Cardiac fibroblast (primary cell): ENCODE results near the gene UFL1.

ENCODE experiments used
- DNase-seq, 2 donors: peaks; one replicate each; pipeline versions ENCODE4 v3.0.0 to v3.0.0-alpha.2; 2010; ENCODE audit warnings: low read depth in 2 of 2
- H3K4me3 ChIP-seq, 2 donors: replicated peaks in 1 of 2; 1 replicate in 1 of 2; 2 replicates in 1 of 2; pipeline ENCODE4 v1.5.1; 2011; ENCODE audit warnings: low read depth in 2 of 2, low read length in 2 of 2, mild to moderate bottlenecking in 2 of 2, moderate library complexity in 1 of 2
- CTCF ChIP-seq: IDR thresholded peaks from one replicate; pipeline ENCODE4 v1.5.1; 2011; ENCODE audit warnings: low read depth, mild to moderate bottlenecking, low read length, inconsistent platforms

The UFL1 gene

DNA sequence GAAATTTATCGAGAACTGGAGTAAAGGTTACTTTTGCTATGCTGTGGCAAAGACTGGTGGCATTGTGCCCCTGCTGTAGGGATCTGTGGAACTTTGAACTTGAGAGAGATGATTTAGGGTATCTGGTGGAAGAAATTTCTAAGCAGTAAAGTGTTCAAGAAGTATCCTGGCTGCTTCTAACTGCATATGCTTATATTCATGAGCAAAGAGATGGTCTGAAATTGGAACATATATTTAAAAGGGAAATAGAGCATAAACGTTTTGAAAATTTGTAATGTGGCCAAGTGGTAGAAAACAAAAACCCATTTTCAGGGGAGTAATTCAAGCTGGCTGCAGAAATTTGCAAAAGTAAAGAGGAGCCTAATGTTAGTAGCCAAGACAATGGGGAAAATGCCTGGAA lies 12.3 kb upstream of the UFL1 start:
- H3K4me3 ChIP-seq = no peak overlapping the region
- TF ChIP-seq CTCF = no peak
- DNase-seq = no peak

DNA sequence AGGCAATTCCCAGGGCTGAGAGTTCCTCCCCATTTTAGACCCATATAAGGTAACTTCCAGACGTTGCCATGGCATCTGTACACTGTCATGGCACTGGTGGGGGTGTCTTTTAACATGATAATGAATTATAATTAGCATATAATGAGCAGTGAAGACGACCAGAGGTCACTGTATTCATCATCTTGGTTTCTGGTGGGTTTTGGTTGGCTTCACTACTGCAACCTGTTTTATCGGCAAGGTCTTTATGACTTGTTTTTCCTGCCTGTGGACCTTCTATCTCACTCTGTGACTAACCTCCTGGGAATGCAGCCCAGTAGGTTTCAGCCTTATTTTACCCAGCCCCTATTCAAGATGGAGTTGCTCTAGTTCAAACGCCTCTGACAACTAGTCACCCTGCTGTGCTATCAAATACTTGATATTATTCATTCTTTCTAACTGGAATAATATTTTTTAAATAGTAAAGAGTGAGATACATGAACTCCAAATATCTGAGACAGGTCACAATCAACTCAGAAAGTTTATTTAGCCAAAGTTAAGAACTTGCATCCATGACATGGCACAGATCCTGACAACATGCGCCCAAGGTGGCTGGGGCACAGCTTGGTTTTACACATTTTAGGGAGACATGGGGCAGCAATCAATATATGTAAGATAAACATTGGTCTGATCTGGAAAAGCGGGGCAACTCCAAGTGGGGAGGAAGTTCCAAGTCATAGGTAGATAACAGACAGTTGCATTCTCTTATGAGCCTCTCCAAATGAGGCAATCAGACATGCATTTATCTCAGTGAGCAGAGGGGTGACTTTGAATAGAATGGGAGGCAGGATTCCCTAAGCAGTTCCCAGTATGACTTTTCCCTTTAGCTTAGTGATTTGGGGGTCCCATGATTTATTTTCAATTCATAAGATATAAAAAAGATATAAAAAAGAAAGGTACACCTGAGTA lies 1.2 kb upstream of the UFL1 start:
- peak; percentile 15 to 56 for DNase-seq
- TF ChIP-seq CTCF = no peak
- H3K4me3 ChIP-seq = peak overlapping the region; percentile 64 to 84

DNA sequence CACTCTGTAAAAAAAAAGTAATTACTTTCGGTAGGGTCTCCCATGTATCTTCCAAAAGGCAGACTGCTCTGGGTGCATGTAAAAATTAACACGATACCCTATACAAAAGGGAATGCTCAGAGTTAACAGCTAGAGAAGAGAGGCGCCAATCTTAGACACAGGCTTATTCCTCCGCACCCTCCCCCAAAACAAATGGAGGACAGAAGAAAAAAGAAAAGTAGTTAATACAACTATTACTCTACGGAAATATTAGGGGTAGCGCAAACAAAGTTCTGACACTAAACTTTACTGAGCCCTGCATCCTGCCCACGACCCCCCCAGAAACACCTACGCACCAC lies 331 bp upstream of the UFL1 start:
- no peak for TF ChIP-seq CTCF
- H3K4me3 ChIP-seq = peak overlapping the region; percentile 64 to 84

GRCh38 chr6:96522465-96523009 lies 931 bp downstream of the UFL1 start:
- H3K4me3 ChIP-seq = peak overlapping the region; percentile 64 to 84
- TF ChIP-seq CTCF = no peak
- DNase-seq = peak; percentile 29 to 31

More for the DNA sequence above, 331 bp upstream of the UFL1 start:
- no peak for DNase-seq

DNA sequence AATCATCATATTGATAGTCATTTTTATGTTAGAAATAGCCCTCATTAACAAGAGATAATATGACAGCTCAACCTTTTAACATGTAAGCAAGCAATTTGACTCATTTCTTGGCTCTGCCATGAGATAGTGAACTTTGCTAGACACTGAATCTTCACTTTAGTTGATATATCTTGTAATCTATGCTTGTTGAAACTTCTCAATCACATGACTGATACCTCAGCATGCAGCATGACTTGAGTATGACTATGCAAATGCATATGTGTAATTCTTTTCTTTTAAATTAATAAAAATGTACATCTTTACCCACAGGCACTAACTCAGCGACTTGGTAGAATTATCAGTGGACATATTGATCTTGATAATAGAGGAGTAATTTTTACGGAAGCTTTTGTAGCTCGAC lies 6.6 kb downstream of the UFL1 start:
- DNase-seq = no peak
- no peak overlapping the region for H3K4me3 ChIP-seq
- no peak for TF ChIP-seq CTCF

GRCh38 chr6:96532399-96532798 lies 10.8 kb downstream of the UFL1 start:
- TF ChIP-seq CTCF = no peak
- no peak for DNase-seq
- no peak overlapping the region for H3K4me3 ChIP-seq

- H3K4me3 ChIP-seq = no peak overlapping the region
- TF ChIP-seq CTCF = no peak
- no peak for DNase-seq
Observed at GRCh38 chr6:96537726-96538125, 16.1 kb downstream of the UFL1 start.
